ENCODE results near the gene COL19A1.
"Not testable (repeated sequence)": the region's sequence is repeated elsewhere in the genome, so short reads cannot be mapped to it uniquely, and the experiment has no call there.

The COL19A1 gene

GRCh38 chr6:69913361-69913760 is 47.0 kb downstream of the COL19A1 start:
- DNase-seq: no peak

- peak; percentile 56 to 85 for DNase-seq
Measured at GRCh38 chr6:69914015-69914485, 47.7 kb downstream of the COL19A1 start.

GRCh38 chr6:69915346-69915745 is 49.0 kb downstream of the COL19A1 start:
- DNase-seq: peak; percentile 4 to 59

- no peak for DNase-seq
Measured at GRCh38 chr6:69917834-69918233, 51.5 kb downstream of the COL19A1 start.

GRCh38 chr6:69918813-69919475 is 52.6 kb downstream of the COL19A1 start:
- no peak for DNase-seq

- not testable (repeated sequence) for DNase-seq
Measured at GRCh38 chr6:69921066-69921465, 54.7 kb downstream of the COL19A1 start.

- DNase-seq: not testable (repeated sequence)
Measured at GRCh38 chr6:69921611-69922010, 55.3 kb downstream of the COL19A1 start.

- DNase-seq: no peak
Measured at GRCh38 chr6:69926745-69927144, 60.4 kb downstream of the COL19A1 start.

- no peak for DNase-seq
Measured at GRCh38 chr6:69933239-69933638, 66.9 kb downstream of the COL19A1 start.

- no peak for DNase-seq
Measured at GRCh38 chr6:69935079-69935478, 68.7 kb downstream of the COL19A1 start.

- no peak for DNase-seq
Measured at GRCh38 chr6:69936674-69937363, 70.5 kb downstream of the COL19A1 start.

GRCh38 chr6:69937402-69938136 is 71.2 kb downstream of the COL19A1 start:
- DNase-seq: no peak

GRCh38 chr6:69942485-69942884 is 76.1 kb downstream of the COL19A1 start:
- no peak for DNase-seq

GRCh38 chr6:69945192-69945591 is 78.8 kb downstream of the COL19A1 start:
- DNase-seq: no peak

GRCh38 chr6:69948479-69949114 is 82.2 kb downstream of the COL19A1 start:
- no peak for DNase-seq

GRCh38 chr6:69953491-69953890 is 87.1 kb downstream of the COL19A1 start:
- DNase-seq: peak; percentile 94 to 97

GRCh38 chr6:69954733-69955132 is 88.4 kb downstream of the COL19A1 start:
- no peak for DNase-seq

GRCh38 chr6:69957985-69958559 is 91.7 kb downstream of the COL19A1 start:
- DNase-seq: peak; percentile 80 to 89

- DNase-seq: peak in 1 of 2 experiments; percentile 52
Measured at GRCh38 chr6:69958978-69959377, 92.6 kb downstream of the COL19A1 start.

- not testable (repeated sequence) for DNase-seq
Measured at GRCh38 chr6:69965974-69966373, 99.6 kb downstream of the COL19A1 start.

- DNase-seq: peak in 1 of 2 experiments; percentile 11
Measured at GRCh38 chr6:69973138-69973537, 106.8 kb downstream of the COL19A1 start.

GRCh38 chr6:69973763-69974162 is 107.4 kb downstream of the COL19A1 start:
- DNase-seq: peak in 1 of 2 experiments; percentile 28

- DNase-seq: peak; percentile 79 to 93
Measured at GRCh38 chr6:69974193-69974592, 107.8 kb downstream of the COL19A1 start.

Data from NCI-H524 (cell line).